Uterus (tissue), 2 donors: ENCODE measurements around the gene DUS2.

Experiments used
- CTCF ChIP-seq, 4 experiments: fragments of 200-600 bp in 2 of 4; fragments of 450-650 bp in 2 of 4; sonication (generic) in 2 of 4; IDR thresholded peaks; one replicate each; pipeline ENCODE4 v1.5.1; 2016 to 2019; ENCODE audit warnings: antibody characterized with exemption in 4 of 4, mild to moderate bottlenecking in 2 of 4, moderate library complexity in 1 of 4
- POLR2A ChIP-seq, 2 donors: fragments of 450-650 bp; IDR thresholded peaks; one replicate each; pipeline ENCODE4 v1.6.1; 2016; ENCODE audit warnings: antibody characterized with exemption in 2 of 2, mild to moderate bottlenecking in 1 of 2, moderate library complexity in 1 of 2

- no peak for TF ChIP-seq POLR2A (IDR thresholded peaks at IDR 0.05)
- no peak for TF ChIP-seq CTCF (IDR thresholded peaks at IDR 0.05)
These were observed 26.4 kb downstream of the DUS2 start for GRCh38 chr16:68049449-68049848.
